ENCODE measurements around the gene BBS2.

Gene BBS2

GRCh38 chr16:56481468-56482122, 38.2 kb downstream of the BBS2 start:
- no peaks in the 10 kb centered on the region for H3K9me3 ChIP-seq
- no peaks in the 10 kb centered on the region for H3K4me1 ChIP-seq
- intact Hi-C loops (cut with DNase I; ENCODE audit: low total_unique reads), result no loop called here
- no peaks in the 10 kb centered on the region for H3K27me3 ChIP-seq
- no peak overlapping the region for H3K4me3 ChIP-seq
- DNase-seq, result no peak
- H3K27ac ChIP-seq, result no peak overlapping the region
- H3K36me3 ChIP-seq, result peaks cover 50 to 82% (median 69%) of the 10 kb centered on the region in 3 donors
- TF ChIP-seq, protein P1, sequence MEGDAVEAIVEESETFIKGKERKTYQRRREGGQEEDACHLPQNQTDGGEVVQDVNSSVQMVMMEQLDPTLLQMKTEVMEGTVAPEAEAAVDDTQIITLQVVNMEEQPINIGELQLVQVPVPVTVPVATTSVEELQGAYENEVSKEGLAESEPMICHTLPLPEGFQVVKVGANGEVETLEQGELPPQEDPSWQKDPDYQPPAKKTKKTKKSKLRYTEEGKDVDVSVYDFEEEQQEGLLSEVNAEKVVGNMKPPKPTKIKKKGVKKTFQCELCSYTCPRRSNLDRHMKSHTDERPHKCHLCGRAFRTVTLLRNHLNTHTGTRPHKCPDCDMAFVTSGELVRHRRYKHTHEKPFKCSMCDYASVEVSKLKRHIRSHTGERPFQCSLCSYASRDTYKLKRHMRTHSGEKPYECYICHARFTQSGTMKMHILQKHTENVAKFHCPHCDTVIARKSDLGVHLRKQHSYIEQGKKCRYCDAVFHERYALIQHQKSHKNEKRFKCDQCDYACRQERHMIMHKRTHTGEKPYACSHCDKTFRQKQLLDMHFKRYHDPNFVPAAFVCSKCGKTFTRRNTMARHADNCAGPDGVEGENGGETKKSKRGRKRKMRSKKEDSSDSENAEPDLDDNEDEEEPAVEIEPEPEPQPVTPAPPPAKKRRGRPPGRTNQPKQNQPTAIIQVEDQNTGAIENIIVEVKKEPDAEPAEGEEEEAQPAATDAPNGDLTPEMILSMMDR (IDR thresholded peaks at IDR 0.05), result no peak

- TF ChIP-seq, protein P1 (IDR thresholded peaks at IDR 0.05), result no peak
- Histone ChIP-seq H3K27me3 (no peaks in the 10 kb centered on the region), H3K9me3 (no peaks in the 10 kb centered on the region), H3K4me3 (no peak overlapping the region), H3K36me3 (peaks cover 56 to 89% (median 74%) of the 10 kb centered on the region in 3 donors), H3K4me1 (no peaks in the 10 kb centered on the region), H3K27ac (no peak overlapping the region)
- intact Hi-C loops (cut with DNase I; ENCODE audit: low total_unique reads), result no loop called here
- no peak for DNase-seq
Observed at GRCh38 chr16:56480776-56481467, 38.9 kb downstream of the BBS2 start.

GRCh38 chr16:56479469-56479868, 40.4 kb downstream of the BBS2 start:
- no peak for DNase-seq
- no peak overlapping the region for H3K27ac ChIP-seq
- no peak overlapping the region for H3K4me3 ChIP-seq
- H3K4me1 ChIP-seq, result no peaks in the 10 kb centered on the region
- peaks cover 56 to 90% (median 74%) of the 10 kb centered on the region in 3 donors for H3K36me3 ChIP-seq
- no peaks in the 10 kb centered on the region for H3K9me3 ChIP-seq
- TF ChIP-seq, protein P1 (IDR thresholded peaks at IDR 0.05), result no peak
- intact Hi-C loops (cut with DNase I; ENCODE audit: low total_unique reads), result no loop called here
- H3K27me3 ChIP-seq, result no peaks in the 10 kb centered on the region

DNA sequence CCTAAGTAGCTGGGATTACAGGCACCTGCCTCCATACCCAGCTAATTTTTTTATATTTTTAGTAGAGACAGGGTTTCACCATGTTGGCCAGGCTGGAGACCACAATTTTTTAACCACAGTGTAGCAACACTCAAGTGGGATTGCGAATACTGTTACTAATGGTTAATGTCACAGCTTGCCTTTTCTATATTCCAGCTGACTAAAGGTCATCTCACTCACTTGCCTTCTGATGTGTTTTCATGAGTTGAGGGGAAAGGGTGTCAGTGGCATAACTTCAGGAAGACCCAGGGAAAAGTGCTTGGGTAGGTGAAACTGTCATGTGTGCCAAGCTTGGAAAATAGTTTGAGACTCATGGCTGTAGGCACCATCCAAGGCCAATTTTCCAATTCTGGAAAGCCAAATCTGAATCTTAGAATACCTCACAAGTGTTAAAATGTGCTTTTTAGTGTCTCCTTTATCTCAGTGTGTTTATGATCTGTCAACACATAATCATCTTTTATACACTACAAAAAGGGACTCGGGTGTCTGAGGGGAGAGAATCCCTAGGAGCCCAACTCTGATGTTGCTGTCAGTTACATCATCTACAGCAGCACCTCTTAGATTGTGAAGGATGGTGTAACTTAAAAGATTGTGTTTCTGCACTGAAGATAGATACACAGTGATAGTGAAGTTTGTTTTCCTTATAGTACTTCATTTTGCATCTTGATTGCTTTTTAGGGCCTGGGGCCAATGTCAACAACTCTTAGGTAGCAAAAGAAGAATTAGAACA, 41.4 kb downstream of the BBS2 start:
- H3K27ac ChIP-seq, result no peak overlapping the region
- DNase-seq, result no peak
- TF ChIP-seq, protein P1 (IDR thresholded peaks at IDR 0.05), result no peak
- no peak overlapping the region for H3K4me3 ChIP-seq
- peaks cover 53 to 89% (median 74%) of the 10 kb centered on the region in 3 donors for H3K36me3 ChIP-seq
- no peaks in the 10 kb centered on the region for H3K4me1 ChIP-seq
- intact Hi-C loops (cut with DNase I; ENCODE audit: low total_unique reads), result no loop called here
- H3K27me3 ChIP-seq, result no peaks in the 10 kb centered on the region
- no peaks in the 10 kb centered on the region for H3K9me3 ChIP-seq

- Histone ChIP-seq H3K36me3 (peaks cover 56 to 89% (median 75%) of the 10 kb centered on the region in 3 donors), H3K27me3 (no peaks in the 10 kb centered on the region), H3K4me3 (no peak overlapping the region), H3K4me1 (no peaks in the 10 kb centered on the region), H3K9me3 (no peaks in the 10 kb centered on the region), H3K27ac (no peak overlapping the region)
- TF ChIP-seq, protein P1 (IDR thresholded peaks at IDR 0.05), result no peak
- intact Hi-C loops (cut with DNase I; ENCODE audit: low total_unique reads), result no loop called here
- no peak for DNase-seq
Observed at GRCh38 chr16:56477096-56477878, 42.5 kb downstream of the BBS2 start.

Data from tibial artery (tissue), 4 donors.